Lung (tissue), 16 donors: ENCODE results near the gene MYH4. TPM values are rescaled to one million over a fixed set of nuclear protein-coding genes. Genes with fewer than 3 reads are reported as not detected.

Experiments
- ATAC-seq: fragments of 200-7000 bp; cut with Tn5 transposase; one replicate; pipeline ENCODE4 v1.9.1; 2020; ENCODE audit warnings: moderate number of reproducible peaks; ENCODE audit not compliant: insufficient read depth, low FRiP score
- DNase-seq, 3 donors: peaks; one replicate each; pipeline ENCODE4 v3.0.0-alpha.2; 2013 to 2017
- H3K27ac ChIP-seq, 2 donors: one replicate each; pipeline ENCODE4 v1.5.1; 2013; ENCODE audit warnings: mild to moderate bottlenecking in 2 of 2, moderate library complexity in 2 of 2, control low read depth in 1 of 2, inconsistent platforms in 1 of 2, low read depth in 1 of 2, low read length in 1 of 2
- H3K27me3 ChIP-seq, 3 donors: one replicate each; pipeline ENCODE4 v1.5.1; 2013; ENCODE audit warnings: low read length in 2 of 3; ENCODE audit not compliant: control insufficient read depth in 3 of 3, insufficient read depth in 3 of 3
- H3K36me3 ChIP-seq, 4 donors: one replicate each; pipeline ENCODE4 v1.5.1; 2013; ENCODE audit warnings: low read length in 4 of 4, mild to moderate bottlenecking in 1 of 4, moderate library complexity in 1 of 4; ENCODE audit not compliant: control insufficient read depth in 4 of 4, insufficient read depth in 4 of 4
- H3K4me1 ChIP-seq, 5 donors: one replicate each; pipeline ENCODE4 v1.5.1; 2013; ENCODE audit warnings: low read length in 5 of 5, mild to moderate bottlenecking in 2 of 5, moderate library complexity in 1 of 5; ENCODE audit not compliant: control insufficient read depth in 5 of 5, insufficient read depth in 5 of 5
- H3K4me3 ChIP-seq: one replicate; pipeline ENCODE4 v1.5.1; 2013; ENCODE audit warnings: mild to moderate bottlenecking, control low read depth, moderate library complexity
- H3K9ac ChIP-seq, 2 donors: one replicate each; pipeline ENCODE4 v1.5.1; 2013; ENCODE audit warnings: low read length in 2 of 2, control low read depth in 1 of 2; ENCODE audit not compliant: insufficient read depth in 1 of 2
- H3K9me3 ChIP-seq, 4 donors: one replicate each; pipeline ENCODE4 v1.5.1; 2013; ENCODE audit warnings: low read length in 3 of 4, mild to moderate bottlenecking in 1 of 4, moderate library complexity in 1 of 4; ENCODE audit not compliant: control insufficient read depth in 4 of 4, insufficient read depth in 3 of 4
- CTCF ChIP-seq: IDR thresholded peaks from 2 replicates; pipeline ENCODE4 v1.5.1; 2012; ENCODE audit warnings: mild to moderate bottlenecking; ENCODE audit errors: control extremely low read depth, extremely low read depth
- whole genome bisulfite sequencing, 2 donors: extraction: QIAGEN DNeasy Blood & Tissue Kit; methylation state at CpG; one replicate each; pipeline ENCODE4 v1.1.7; 2013; 5-methylcytosine and 5-hydroxymethylcytosine counted together
- long read RNA-seq, 5 donors: transcript quantifications; one replicate each; lab custom pipeline, GENCODE V29; 2026
- polyA plus RNA-seq, 2 donors: library from polyadenylated mRNA; stranded (reverse); fragments of 200-250 nt; gene quantifications; one replicate each; pipeline ENCODE4 v1.2.1, GENCODE V29; 2013
- total RNA-seq, 2 donors: library from RNA; depleted of rRNA in 1 of 2; stranded (reverse); fragments of >200 nt in 1 of 2; gene quantifications; one replicate each; pipeline ENCODE4 v1.2.1, GENCODE V29; 2014 to 2021
- donor health status: control.
- donor health status: control.
- donor health status: Bipolar disorder and iron deficiency.
- donor health status: healthy.
- donor health status: DM: yes; HTN: yes; CAD: no.

The MYH4 gene
- total RNA-seq (not detected), polyA plus RNA-seq (not detected)
- long read RNA-seq, donor 1, result 0 reads
- long read RNA-seq, donor 2, result 0 reads
- long read RNA-seq, donor 3, result 0 reads
- long read RNA-seq, donor 4, result 0 reads
- long read RNA-seq, donor 5, result 0 reads

- Histone ChIP-seq H3K4me3 (no peak within 1 kb of the TSS), H3K27me3 (no peaks in the 10 kb centered on the region), H3K36me3 (no peaks in the 10 kb centered on the region), H3K4me1 (no peaks in the 10 kb centered on the region), H3K9ac (no peak within 1 kb of the TSS), H3K27ac (no peak within 1 kb of the TSS), H3K9me3 (no peaks in the 10 kb centered on the region)
- TF ChIP-seq CTCF, result no peak
- DNase-seq (no peak), ATAC-seq (no peak)
- 53 to 82% methylated on average over 1 of the region's 1 CpG for WGBS, 2 donors
Measured at GRCh38 chr17:10469459-10469858, at the start of gene MYH4. MYH4 (minus strand) TSS chr17:10469559; CDS start chr17:10466745, 2,814 bp downstream.

GRCh38 chr17:10518271-10519037 is 49.1 kb upstream of the MYH4 start, which contains the start of gene MYH1:
MYH1 (minus strand) TSS chr17:10518542; CDS start chr17:10516642, 1,900 bp downstream.
- H3K9ac ChIP-seq, result no peak within 1 kb of the TSS
- 72 to 81% methylated on average over 11 of the region's 11 CpGs for WGBS, 2 donors

GRCh38 chr17:10516638-10517037 is 47.3 kb upstream of the MYH4 start:
- peaks cover 0 to 5% (median 0%) of the 10 kb centered on the region in 3 donors for H3K27me3 ChIP-seq
- TF ChIP-seq CTCF, result no peak

More at GRCh38 chr17:10518271-10519037, 49.1 kb upstream of the MYH4 start, which contains the start of gene MYH1:
- no peak for TF ChIP-seq CTCF
- no peaks in the 10 kb centered on the region for H3K4me1 ChIP-seq
- H3K27me3 ChIP-seq, result peaks cover 0 to 5% (median 0%) of the 10 kb centered on the region in 3 donors
- ATAC-seq (no peak), DNase-seq (no peak)
- H3K9me3 ChIP-seq, result peaks cover 0 to 3% (median 0%) of the 10 kb centered on the region in 4 donors
- no peaks in the 10 kb centered on the region for H3K36me3 ChIP-seq
- no peak within 1 kb of the TSS for H3K27ac ChIP-seq
- H3K4me3 ChIP-seq, result no peak within 1 kb of the TSS

More at GRCh38 chr17:10516638-10517037, 47.3 kb upstream of the MYH4 start:
- no peaks in the 10 kb centered on the region for H3K36me3 ChIP-seq
- ATAC-seq (no peak), DNase-seq (no peak)
- no peaks in the 10 kb centered on the region for H3K4me1 ChIP-seq
- H3K4me3 ChIP-seq, result no peak overlapping the region
- peaks cover 0 to 1% (median 0%) of the 10 kb centered on the region in 4 donors for H3K9me3 ChIP-seq
- no peak overlapping the region for H3K9ac ChIP-seq
- no peak overlapping the region for H3K27ac ChIP-seq
